ENCODE data around the gene F2RL1.
"Not testable (repeated sequence)": the region's sequence is repeated elsewhere in the genome, so short reads cannot be mapped to it uniquely, and the experiment has no call there.

The F2RL1 gene

GRCh38 chr5:76852772-76853171 lies 33.9 kb downstream of the F2RL1 start:
- no peak for DNase-seq

- not testable (repeated sequence) for DNase-seq
These were observed 34.9 kb downstream of the F2RL1 start for GRCh38 chr5:76853741-76854140.

- DNase-seq = no peak
These were observed 35.8 kb downstream of the F2RL1 start for GRCh38 chr5:76854644-76855043.

- not testable (repeated sequence) for DNase-seq
These were observed 36.7 kb downstream of the F2RL1 start for GRCh38 chr5:76855501-76855900.

GRCh38 chr5:76855961-76856360 lies 37.1 kb downstream of the F2RL1 start:
- peak; percentile 26 for DNase-seq

GRCh38 chr5:76856800-76857199 lies 38.0 kb downstream of the F2RL1 start:
- DNase-seq = not testable (repeated sequence)

GRCh38 chr5:76859591-76860247 lies 40.9 kb downstream of the F2RL1 start:
- no peak for DNase-seq

GRCh38 chr5:76861612-76862011 lies 42.8 kb downstream of the F2RL1 start:
- DNase-seq = no peak

GRCh38 chr5:76863001-76863400 lies 44.2 kb downstream of the F2RL1 start:
- DNase-seq = no peak

- no peak for DNase-seq
These were observed 47.7 kb downstream of the F2RL1 start for GRCh38 chr5:76866503-76866902.

- DNase-seq = no peak
These were observed 48.2 kb downstream of the F2RL1 start for GRCh38 chr5:76867038-76867437.

GRCh38 chr5:76867827-76868693 lies 49.2 kb downstream of the F2RL1 start:
- DNase-seq = peak; percentile 66

- DNase-seq = no peak
These were observed 51.2 kb downstream of the F2RL1 start for GRCh38 chr5:76870046-76870445.

GRCh38 chr5:76874088-76874581 lies 55.3 kb downstream of the F2RL1 start:
- DNase-seq = no peak
